Endothelial cell of umbilical vein (primary cell): Measurements from ENCODE around the gene UCHL1. TPM values are rescaled to one million over a fixed set of nuclear protein-coding genes. Genes with fewer than 3 reads are reported as not detected.

ENCODE experiments used
- BruUV-seq: library from RNA; stranded (reverse); fragments of 400-500 nt; replicated peaks from 2 replicates; lab custom pipeline; 2021; lab: Mats Ljungman, UMichigan
- CTCF ChIA-PET: fragments of 300-600, 350-600 bp; sonication (Branson Sonifier 250); formaldehyde crosslinking; loops from one replicate; lab custom pipeline; 2021; ENCODE audit warnings: antibody characterized with exemption, inconsistent platforms; lab: Charles Lee
- POLR2A ChIA-PET: fragments of 300-600, 350-600 bp; sonication (Branson Sonifier 250); formaldehyde crosslinking; loops from one replicate; lab custom pipeline; 2021; ENCODE audit warnings: antibody characterized with exemption, inconsistent platforms; lab: Charles Lee
- DNase-seq: peaks from one replicate; pipeline ENCODE4 v3.0.0-alpha.2; 2011; ENCODE audit warnings: low read depth, low spot score
- FAIRE-seq: peaks from 2 replicates; lab custom pipeline; 2011; peaks lifted over from hg19 to GRCh38; lab: Jason Lieb, UNC
- H2AFZ ChIP-seq: 2 replicates; pipeline ENCODE4 v1.6.0; 2012; ENCODE audit warnings: low read depth, low read length, control low read depth, inconsistent platforms
- H3K27ac ChIP-seq: 2 replicates; pipeline ENCODE4 v1.5.1; 2011; ENCODE audit warnings: low read depth, mild to moderate bottlenecking, control low read depth, low read length, moderate library complexity; ENCODE audit not compliant: insufficient read depth
- H3K27me3 ChIP-seq, 2 experiments: 2 replicates each; pipeline versions ENCODE4 v1.6.0 to v1.6.1; 2011; ENCODE audit warnings: low read length in 2 of 2, mixed read lengths in 1 of 2; ENCODE audit not compliant: control insufficient read depth in 2 of 2, insufficient read depth in 2 of 2
- H3K36me3 ChIP-seq, 2 experiments: 2 replicates in 1 of 2; 3 replicates in 1 of 2; pipeline ENCODE4 v1.5.1; 2011; ENCODE audit warnings: low read length in 2 of 2, mild to moderate bottlenecking in 1 of 2, moderate library complexity in 1 of 2; ENCODE audit not compliant: control insufficient read depth in 2 of 2, insufficient read depth in 2 of 2; ENCODE audit errors: extremely low read depth in 1 of 2
- H3K4me1 ChIP-seq: 3 replicates; pipeline ENCODE4 v1.5.1; 2011; ENCODE audit warnings: mild to moderate bottlenecking, low read length; ENCODE audit not compliant: control insufficient read depth, insufficient read depth; ENCODE audit errors: extremely low read depth
- H3K4me2 ChIP-seq: 2 replicates; pipeline ENCODE4 v1.6.1; 2011; ENCODE audit warnings: low read length, control low read depth, mixed read lengths; ENCODE audit not compliant: insufficient read depth
- H3K4me3 ChIP-seq, 3 experiments: fragments of 200-600 bp in 1 of 3; sonication (generic), shearing (Covaris generic) in 1 of 3; replicated peaks in 1 of 3; 2 replicates each; pipeline ENCODE4 v1.5.1; 2011 to 2016; ENCODE audit warnings: control low read depth in 3 of 3, low read length in 3 of 3, mild to moderate bottlenecking in 2 of 3, inconsistent platforms in 1 of 3, low read depth in 1 of 3, moderate library complexity in 1 of 3; ENCODE audit not compliant: insufficient read depth in 1 of 3
- H3K79me2 ChIP-seq: 2 replicates; pipeline ENCODE4 v1.6.0; 2012; ENCODE audit warnings: low read length, inconsistent platforms; ENCODE audit not compliant: control insufficient read depth, insufficient read depth
- H3K9ac ChIP-seq: replicated peaks from 2 replicates; pipeline ENCODE3; 2011; ENCODE audit warnings: low read length, control low read depth; ENCODE audit not compliant: insufficient read depth; ENCODE audit errors: extremely low read depth
- H3K9me1 ChIP-seq: replicated peaks from 3 replicates; pipeline ENCODE4 v1.6.0; 2011; ENCODE audit warnings: mild to moderate bottlenecking, low read length; ENCODE audit not compliant: control insufficient read depth, insufficient read depth; ENCODE audit errors: extremely low read depth
- H3K9me3 ChIP-seq: replicated peaks from 2 replicates; pipeline ENCODE4 v1.5.1; 2012; ENCODE audit warnings: low read length, inconsistent platforms; ENCODE audit not compliant: control insufficient read depth, insufficient read depth
- H4K20me1 ChIP-seq: replicated peaks from 2 replicates; pipeline ENCODE3; 2011; ENCODE audit warnings: mild to moderate bottlenecking, low read length; ENCODE audit not compliant: control insufficient read depth, insufficient read depth; ENCODE audit errors: extremely low read depth
- CTCF ChIP-seq, 2 donors: IDR thresholded peaks; 1 replicate in 1 of 2; 2 replicates in 1 of 2; pipeline ENCODE4 v1.5.1; 2011; ENCODE audit warnings: low read length in 2 of 2, mild to moderate bottlenecking in 2 of 2, moderate library complexity in 2 of 2, control low read depth in 1 of 2, inconsistent platforms in 1 of 2, low read depth in 1 of 2; ENCODE audit not compliant: insufficient read depth in 1 of 2; ENCODE audit errors: extremely low read depth in 1 of 2
- EZH2 ChIP-seq: IDR thresholded peaks from 2 replicates; pipeline ENCODE4 v1.6.1; 2012; ENCODE audit warnings: borderline replicate concordance, low read depth, mild to moderate bottlenecking, moderate library complexity, low read length, inconsistent platforms; ENCODE audit not compliant: severe bottlenecking
- FOS ChIP-seq: IDR thresholded peaks from 2 replicates; pipeline ENCODE4 v1.6.1; 2011; ENCODE audit warnings: mild to moderate bottlenecking, low read length, moderate library complexity, borderline replicate concordance; ENCODE audit not compliant: insufficient read depth
- JUN ChIP-seq: IDR thresholded peaks from 2 replicates; pipeline ENCODE4 v1.6.1; 2011; ENCODE audit warnings: borderline replicate concordance, low read depth; ENCODE audit not compliant: insufficient read length, insufficient read depth
- MAX ChIP-seq: IDR thresholded peaks from 2 replicates; pipeline ENCODE4 v1.6.1; 2011; ENCODE audit not compliant: insufficient read depth, insufficient read length
- MYC ChIP-seq: IDR thresholded peaks from one replicate; pipeline ENCODE4 v1.6.1; 2011; ENCODE audit warnings: mild to moderate bottlenecking, low read depth, low read length
- POLR2A ChIP-seq: IDR thresholded peaks from 2 replicates; pipeline ENCODE4 v1.6.1; 2012; ENCODE audit warnings: low read depth, mild to moderate bottlenecking, control low read depth, low read length
- POLR2AphosphoS5 ChIP-seq: IDR thresholded peaks from 2 replicates; pipeline ENCODE4 v1.6.1; 2012; ENCODE audit warnings: low read depth, mild to moderate bottlenecking, control low read depth, low read length, moderate library complexity; ENCODE audit not compliant: insufficient read depth
- dilution Hi-C: fragments of 300-500 bp; cut with MboI; formaldehyde crosslinking; loops from one replicate; pipeline ENCODE4 v1.15.0; 2019; ENCODE audit warnings: low sequenced_read_pairs; ENCODE audit not compliant: extremely low pct_ligation_motif_present
- intact Hi-C: fragments of 100-400 bp; cut with micrococcal nuclease; formaldehyde crosslinking; loops from one replicate; pipeline ENCODE4 v1.10.0; 2022
- polyA plus RNA-seq, 4 experiments: library from polyadenylated mRNA; depleted of rRNA in 3 of 4; stranded (reverse) in 3 of 4; unstranded in 1 of 4; fragments of >200 nt; gene quantifications; 2 replicates each; pipeline versions ENCODE4 v1.2.1 to v1.2.3, GENCODE V29; 2011 to 2012; ENCODE audit warnings: missing spikeins in 1 of 4
- total RNA-seq: library from RNA; stranded (reverse); gene quantifications from 2 replicates; pipeline ENCODE4 v1.2.3, GENCODE V29; 2021

The UCHL1 gene
- total and polyA plus RNA-seq, 2 donors (not counting 3 experiments of a cell fraction or from before 2014, with no cell fraction given), result 501 to 1,128 TPM

GRCh38 chr4:41294445-41295062, 37.8 kb downstream of the UCHL1 start:
- ChIA-PET CTCF (interaction anchor here (0.6 to 1.5 kb wide), 3 partner anchors 12 to 367 kb away, joined by 3 to 7 read pairs (median 4); no protein-coding TSS in a partner anchor), POLR2A (no interaction called here)
- DNase-seq (no peak), FAIRE-seq (no peak)
- Histone ChIP-seq H2AFZ (no peak overlapping the region), H3K4me2 (no peak overlapping the region), H3K27me3 (peaks cover 3% of the 10 kb centered on the region in 2 experiments), H3K9me1 (no peaks in the 10 kb centered on the region), H3K9me3 (peaks cover 2% of the 10 kb centered on the region), H3K4me1 (peaks cover 2% of the 10 kb centered on the region), H3K9ac (no peak overlapping the region), H3K4me3 (no peak overlapping the region), H3K36me3 (no peaks in the 10 kb centered on the region), H3K79me2 (no peaks in the 10 kb centered on the region), H4K20me1 (no peaks in the 10 kb centered on the region), H3K27ac (no peak overlapping the region)
- dilution Hi-C loops (no loop called here), intact Hi-C loops (no loop called here)
- no TSS peak for BruUV-seq
- no peak for TF ChIP-seq MAX
- TF ChIP-seq POLR2A, result no peak
- no peak for TF ChIP-seq FOS
- TF ChIP-seq POLR2AphosphoS5, result no peak
- no peak for TF ChIP-seq CTCF (IDR thresholded peaks at IDR 0.05; ENCODE audit: extremely low read depth in 1 of 2, insufficient read depth in 1 of 2, low read depth in 1 of 2, low read length in 2 of 2)
- TF ChIP-seq EZH2, result no peak
- TF ChIP-seq JUN, result no peak
- TF ChIP-seq MYC, result no peak
